Measurements from ENCODE around the gene CACNA1C.

DNA sequence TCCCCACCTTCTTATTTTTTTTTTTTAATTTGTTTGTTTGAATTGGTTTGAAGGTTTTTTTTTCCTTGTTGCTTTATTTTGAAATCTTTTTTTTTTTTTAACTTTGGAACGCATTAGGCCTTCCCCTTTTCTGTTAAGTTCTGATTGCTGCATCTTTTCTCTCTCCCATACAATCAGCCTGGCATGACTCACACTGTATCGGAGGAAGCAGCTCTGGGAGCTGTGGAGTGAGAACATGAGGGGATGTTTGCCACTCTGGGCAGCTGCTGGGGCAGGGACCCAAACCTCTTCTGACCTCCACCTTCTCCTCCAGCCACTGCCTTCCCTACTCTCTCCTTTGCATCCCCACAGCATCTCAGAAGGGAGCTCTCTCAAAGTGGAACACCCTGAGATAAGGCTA, 581.7 kb downstream of the CACNA1C start:
- no peak for TF ChIP-seq POLR2A (IDR thresholded peaks at IDR 0.05; ENCODE audit: low read depth, low read length)
- TF ChIP-seq POLR2AphosphoS5 (IDR thresholded peaks at IDR 0.05; ENCODE audit: low read depth, low read length), result no peak
- no peak for TF ChIP-seq TAF1 (IDR thresholded peaks at IDR 0.05; ENCODE audit: low read depth, low read length)
- TF ChIP-seq POU2F2 (IDR thresholded peaks at IDR 0.05; ENCODE audit: low read depth, low read length), result no peak

Measured in GM12891 (cell line).